Thymus (tissue), 11 donors: ENCODE measurements around the gene BPGM. TPM values are rescaled to one million over a fixed set of nuclear protein-coding genes. Genes with fewer than 3 reads are reported as not detected.
A peak's percentile ranks its signal among the peaks of the same experiment; 100 is the strongest.

Experiments
- DNase-seq, 9 donors: peaks; one replicate each; pipeline ENCODE4 v3.0.0-alpha.2; 2013; ENCODE audit warnings: low spot score in 9 of 9, low read depth in 6 of 9, missing footprints in 1 of 9
- H3K27ac ChIP-seq, 2 donors: one replicate each; pipeline ENCODE4 v1.5.1; 2013; ENCODE audit warnings: control low read depth in 1 of 2, low read depth in 1 of 2, low read length in 1 of 2, mild to moderate bottlenecking in 1 of 2, moderate library complexity in 1 of 2
- H3K27me3 ChIP-seq, 2 donors: one replicate each; pipeline ENCODE4 v1.5.1; 2013; ENCODE audit warnings: low read length in 1 of 2; ENCODE audit not compliant: control insufficient read depth in 2 of 2, insufficient read depth in 1 of 2
- H3K36me3 ChIP-seq, 2 donors: one replicate each; pipeline ENCODE4 v1.5.1; 2013; ENCODE audit warnings: low read length in 1 of 2, mild to moderate bottlenecking in 1 of 2, moderate library complexity in 1 of 2; ENCODE audit not compliant: control insufficient read depth in 2 of 2, insufficient read depth in 2 of 2
- H3K4me1 ChIP-seq, 2 donors: one replicate each; pipeline ENCODE4 v1.5.1; 2013; ENCODE audit warnings: low read length in 2 of 2; ENCODE audit not compliant: control insufficient read depth in 2 of 2, insufficient read depth in 2 of 2
- H3K4me3 ChIP-seq, 2 donors: one replicate each; pipeline ENCODE4 v1.5.1; 2013; ENCODE audit warnings: low read length in 2 of 2, control low read depth in 1 of 2, mild to moderate bottlenecking in 1 of 2
- H3K9me3 ChIP-seq, 2 donors: one replicate each; pipeline ENCODE4 v1.5.1; 2013; ENCODE audit warnings: low read length in 1 of 2, mild to moderate bottlenecking in 1 of 2; ENCODE audit not compliant: control insufficient read depth in 2 of 2, insufficient read depth in 1 of 2
- WGBS: extraction: QIAGEN DNeasy Blood & Tissue Kit; methylation state at CpG from one replicate; pipeline ENCODE4 v1.1.7; 2013; 5-methylcytosine and 5-hydroxymethylcytosine counted together
- polyA plus RNA-seq: library from polyadenylated mRNA; stranded (reverse); fragments of 200-250 nt; gene quantifications from one replicate; pipeline ENCODE4 v1.2.3, GENCODE V29; 2013
- total RNA-seq: library from RNA; stranded (reverse); fragments of 120-200 nt; gene quantifications from one replicate; pipeline ENCODE4 v1.2.4, GENCODE V29; 2013
- donor health status: healthy.

BPGM gene
- total and polyA plus RNA-seq, 2 donors, result 23.1 TPM

DNA sequence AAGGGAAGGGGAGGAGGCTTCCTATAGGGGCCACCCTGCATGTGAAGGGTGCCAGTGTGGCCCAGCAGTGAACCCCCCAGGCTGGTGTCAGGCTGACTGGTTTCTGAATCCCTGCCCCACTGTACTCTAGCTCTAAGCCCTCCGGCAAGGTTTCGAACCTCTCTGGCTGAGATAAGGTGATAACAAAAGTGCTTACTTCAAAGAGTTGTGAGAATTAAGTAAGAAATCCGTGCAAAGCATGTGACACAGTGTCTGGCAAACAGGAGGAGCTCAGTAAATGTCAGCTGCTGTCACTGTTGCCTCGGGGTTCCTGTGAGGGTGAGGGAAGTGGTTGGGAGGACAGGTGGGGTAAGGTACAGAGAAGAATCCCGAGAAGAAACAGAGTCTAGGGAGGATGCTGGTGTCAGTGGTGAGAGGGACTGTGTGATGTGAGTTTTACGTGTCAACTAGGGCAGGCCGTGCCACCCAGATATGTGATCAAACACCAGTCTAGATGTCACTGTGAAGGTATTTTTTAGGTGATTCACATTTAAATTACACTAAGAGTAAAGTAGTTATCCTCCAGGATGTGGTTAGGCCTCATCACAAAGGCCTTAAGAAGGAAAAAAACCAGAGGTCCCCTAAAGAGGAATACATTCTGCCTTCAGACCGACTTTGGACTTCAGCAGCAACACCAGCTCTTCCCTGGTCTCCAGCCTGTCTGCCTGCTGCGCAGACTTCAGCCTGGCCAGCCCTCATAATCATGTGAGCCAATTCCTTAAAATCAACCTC lies 64.4 kb downstream of the BPGM start:
- no peaks in the 10 kb centered on the region for H3K9me3 ChIP-seq
- H3K27ac ChIP-seq, result peak overlapping the region in 1 of 2 donors; percentile 45
- H3K4me1 ChIP-seq, result peaks cover 0 to 5% of the 10 kb centered on the region in 2 donors
- 70% methylated on average over 9 of the region's 9 CpGs for WGBS
- DNase-seq, result peak in 7 of 9 donors; percentile 13 to 67 (median 39)
- no peaks in the 10 kb centered on the region for H3K27me3 ChIP-seq
- H3K4me3 ChIP-seq, result no peak overlapping the region
- no peaks in the 10 kb centered on the region for H3K36me3 ChIP-seq

GRCh38 chr7:134712196-134712595 lies 65.5 kb downstream of the BPGM start:
- H3K4me1 ChIP-seq, result peaks cover 0 to 5% of the 10 kb centered on the region in 2 donors
- DNase-seq, result no peak
- H3K9me3 ChIP-seq, result no peaks in the 10 kb centered on the region
- H3K27ac ChIP-seq, result no peak overlapping the region
- 98% methylated on average over 4 of the region's 4 CpGs for WGBS
- H3K27me3 ChIP-seq, result no peaks in the 10 kb centered on the region
- no peak overlapping the region for H3K4me3 ChIP-seq
- H3K36me3 ChIP-seq, result no peaks in the 10 kb centered on the region

DNA sequence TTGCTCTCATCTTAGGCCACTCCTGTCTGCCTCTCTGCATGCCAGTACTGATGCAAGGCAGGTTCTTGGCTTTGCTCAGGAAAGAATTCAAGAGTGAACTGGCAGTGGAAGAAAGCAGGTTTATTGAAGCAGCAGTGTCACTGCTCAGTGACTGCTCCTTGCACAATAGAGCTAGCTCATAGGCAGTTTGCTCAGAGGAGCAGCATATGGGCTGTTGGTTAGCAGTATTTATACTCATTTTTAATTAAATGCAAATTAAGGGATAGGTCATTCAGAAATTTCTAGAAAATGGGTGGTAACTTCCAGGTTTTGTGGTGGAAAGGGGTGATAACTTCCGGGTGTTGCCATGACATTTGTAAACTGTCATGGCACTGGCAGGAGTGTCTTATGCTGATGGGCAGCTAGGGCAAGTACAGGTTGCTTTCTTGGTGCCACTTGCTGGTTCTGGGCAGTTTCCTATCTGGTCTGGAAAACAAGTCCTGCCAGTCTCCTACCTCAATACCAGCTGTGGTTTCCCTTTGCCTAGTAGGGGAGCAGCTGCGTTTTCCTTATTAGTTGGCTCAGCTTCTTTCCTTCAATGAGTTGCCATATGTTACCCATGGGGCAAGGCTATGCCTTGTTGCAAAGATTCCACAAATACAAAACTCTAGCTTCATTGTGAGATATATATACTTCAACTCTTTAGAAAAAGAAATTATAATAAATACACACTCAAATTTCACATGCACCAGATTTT lies 68.0 kb downstream of the BPGM start:
- no peak for DNase-seq
- no peaks in the 10 kb centered on the region for H3K27me3 ChIP-seq
- H3K9me3 ChIP-seq, result no peaks in the 10 kb centered on the region
- 98% methylated on average over 2 of the region's 2 CpGs for WGBS
- H3K4me3 ChIP-seq, result no peak overlapping the region
- peaks cover 0 to 5% of the 10 kb centered on the region in 2 donors for H3K4me1 ChIP-seq
- no peaks in the 10 kb centered on the region for H3K36me3 ChIP-seq
- no peak overlapping the region for H3K27ac ChIP-seq

GRCh38 chr7:134718211-134718875 lies 71.7 kb downstream of the BPGM start:
- Histone ChIP-seq H3K9me3 (no peaks in the 10 kb centered on the region), H3K27me3 (no peaks in the 10 kb centered on the region), H3K4me3 (no peak overlapping the region), H3K36me3 (no peaks in the 10 kb centered on the region), H3K4me1 (no peaks in the 10 kb centered on the region), H3K27ac (no peak overlapping the region)
- 90% methylated on average over 2 of the region's 2 CpGs for WGBS
- DNase-seq, result no peak

GRCh38 chr7:134720091-134720935 lies 73.7 kb downstream of the BPGM start:
- no peaks in the 10 kb centered on the region for H3K4me1 ChIP-seq
- no peaks in the 10 kb centered on the region for H3K36me3 ChIP-seq
- no peaks in the 10 kb centered on the region for H3K27me3 ChIP-seq
- no peak overlapping the region for H3K27ac ChIP-seq
- H3K4me3 ChIP-seq, result no peak overlapping the region
- no peak for DNase-seq
- WGBS, result 54% methylated on average over 5 of the region's 5 CpGs
- no peaks in the 10 kb centered on the region for H3K9me3 ChIP-seq

- Histone ChIP-seq H3K4me1 (no peaks in the 10 kb centered on the region), H3K27me3 (no peaks in the 10 kb centered on the region), H3K27ac (no peak overlapping the region), H3K9me3 (no peaks in the 10 kb centered on the region), H3K4me3 (no peak overlapping the region), H3K36me3 (no peaks in the 10 kb centered on the region)
- 76% methylated on average over 2 of the region's 2 CpGs for WGBS
- DNase-seq, result no peak
Observed at GRCh38 chr7:134721171-134721570, 74.5 kb downstream of the BPGM start.

GRCh38 chr7:134722786-134723322 lies 76.2 kb downstream of the BPGM start:
- DNase-seq, result no peak
- Histone ChIP-seq H3K36me3 (no peaks in the 10 kb centered on the region), H3K4me3 (no peak overlapping the region), H3K9me3 (no peaks in the 10 kb centered on the region), H3K27me3 (no peaks in the 10 kb centered on the region), H3K4me1 (no peaks in the 10 kb centered on the region), H3K27ac (no peak overlapping the region)
- 95% methylated on average over 4 of the region's 4 CpGs for WGBS

DNA sequence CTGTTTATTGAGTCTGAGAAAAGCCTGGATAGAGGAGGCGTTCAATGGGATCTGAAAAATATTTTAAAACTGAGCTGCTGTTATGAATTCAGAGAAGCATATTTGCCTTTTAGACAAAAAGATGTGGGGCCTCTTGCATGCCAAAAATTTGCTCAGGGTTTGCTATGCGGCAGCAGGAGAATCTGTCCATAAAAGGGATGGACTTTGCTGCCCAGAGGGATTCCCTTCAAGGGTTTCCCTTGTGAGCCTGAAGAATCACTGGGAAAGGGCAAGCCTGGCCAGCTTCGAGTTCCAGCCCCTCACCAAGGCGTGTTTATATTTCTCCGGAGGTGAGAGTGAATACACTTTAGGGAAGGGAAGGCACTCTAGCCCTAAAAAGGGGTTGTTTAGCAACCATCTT lies 77.2 kb downstream of the BPGM start:
- Histone ChIP-seq H3K36me3 (no peaks in the 10 kb centered on the region), H3K27me3 (no peaks in the 10 kb centered on the region), H3K9me3 (no peaks in the 10 kb centered on the region), H3K4me3 (no peak overlapping the region), H3K4me1 (no peaks in the 10 kb centered on the region), H3K27ac (no peak overlapping the region)
- 95% methylated on average over 5 of the region's 5 CpGs for WGBS
- DNase-seq, result no peak
